Nephron progenitor cell (in vitro differentiated cells): ENCODE data around the gene NEURL1.
"Not testable (repeated sequence)": the region's sequence is repeated elsewhere in the genome, so short reads cannot be mapped to it uniquely, and the experiment has no call there.

Source experiments
- DNase-seq: peaks from one replicate; pipeline ENCODE4 v3.0.0; 2021
- H3K27ac Mint-ChIP-seq: 2 replicates; pipeline ENCODE4 v1.8.0; 2021; ENCODE audit warnings: mild to moderate bottlenecking, moderate library complexity, mixed read lengths
- H3K27me3 Mint-ChIP-seq: 2 replicates; pipeline ENCODE4 v1.8.0; 2021; ENCODE audit warnings: mild to moderate bottlenecking, low read depth, mixed read lengths; ENCODE audit not compliant: poor library complexity
- H3K36me3 Mint-ChIP-seq: 2 replicates; pipeline ENCODE4 v1.8.0; 2021; ENCODE audit warnings: low read depth, mixed read lengths
- H3K4me1 Mint-ChIP-seq: 2 replicates; pipeline ENCODE4 v1.8.0; 2021; ENCODE audit warnings: mixed read lengths
- H3K4me3 Mint-ChIP-seq: 2 replicates; pipeline ENCODE4 v1.8.0; 2021; ENCODE audit warnings: mild to moderate bottlenecking, moderate library complexity, mixed read lengths
- H3K9me3 Mint-ChIP-seq: 2 replicates; pipeline ENCODE4 v1.8.0; 2021; ENCODE audit warnings: mild to moderate bottlenecking, moderate library complexity, mixed read lengths
- CTCF ChIP-seq: fragments of 200-600 bp; sonication (generic); IDR thresholded peaks from 2 replicates; pipeline ENCODE4 v1.5.0; 2021; ENCODE audit warnings: antibody characterized with exemption

Gene NEURL1

GRCh38 chr10:103500481-103500880 is 7.0 kb downstream of the NEURL1 start:
- no peak for DNase-seq
- H3K27me3 Mint-ChIP-seq: peaks cover 58% of the 10 kb centered on the region

DNA sequence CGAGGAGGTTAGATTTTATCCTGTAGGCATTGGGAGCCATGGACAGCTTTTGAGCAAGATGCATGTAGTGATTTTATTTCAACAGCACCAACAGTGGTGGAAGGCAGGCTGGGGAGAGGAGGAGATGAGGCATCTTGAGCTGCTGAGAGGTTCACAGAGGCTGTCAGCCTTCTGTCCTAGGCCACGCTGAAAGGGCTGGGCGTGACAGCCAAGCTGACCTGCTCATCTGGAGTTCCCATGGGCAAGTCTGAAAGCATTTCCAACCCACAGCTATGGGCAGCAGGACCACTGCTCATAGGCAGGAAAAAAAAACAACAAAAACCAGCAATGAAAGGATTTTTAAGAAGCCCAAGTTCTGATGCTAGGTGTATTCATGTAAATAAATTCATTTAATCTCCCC is 7.7 kb downstream of the NEURL1 start:
- H3K9me3 Mint-ChIP-seq: peaks cover 13% of the 10 kb centered on the region
- H3K27ac Mint-ChIP-seq: no peak overlapping the region
- H3K36me3 Mint-ChIP-seq: no peaks in the 10 kb centered on the region
- no peak for TF ChIP-seq CTCF
- H3K27me3 Mint-ChIP-seq: peaks cover 54% of the 10 kb centered on the region
- H3K4me1 Mint-ChIP-seq: peaks cover 33% of the 10 kb centered on the region
- DNase-seq: no peak
- H3K4me3 Mint-ChIP-seq: no peak overlapping the region

More at GRCh38 chr10:103500481-103500880, 7.0 kb downstream of the NEURL1 start:
- Mint-ChIP-seq H3K4me3 (no peak overlapping the region), H3K36me3 (no peaks in the 10 kb centered on the region), H3K4me1 (peaks cover 38% of the 10 kb centered on the region), H3K9me3 (peaks cover 13% of the 10 kb centered on the region), H3K27ac (no peak overlapping the region)
- no peak for TF ChIP-seq CTCF

DNA sequence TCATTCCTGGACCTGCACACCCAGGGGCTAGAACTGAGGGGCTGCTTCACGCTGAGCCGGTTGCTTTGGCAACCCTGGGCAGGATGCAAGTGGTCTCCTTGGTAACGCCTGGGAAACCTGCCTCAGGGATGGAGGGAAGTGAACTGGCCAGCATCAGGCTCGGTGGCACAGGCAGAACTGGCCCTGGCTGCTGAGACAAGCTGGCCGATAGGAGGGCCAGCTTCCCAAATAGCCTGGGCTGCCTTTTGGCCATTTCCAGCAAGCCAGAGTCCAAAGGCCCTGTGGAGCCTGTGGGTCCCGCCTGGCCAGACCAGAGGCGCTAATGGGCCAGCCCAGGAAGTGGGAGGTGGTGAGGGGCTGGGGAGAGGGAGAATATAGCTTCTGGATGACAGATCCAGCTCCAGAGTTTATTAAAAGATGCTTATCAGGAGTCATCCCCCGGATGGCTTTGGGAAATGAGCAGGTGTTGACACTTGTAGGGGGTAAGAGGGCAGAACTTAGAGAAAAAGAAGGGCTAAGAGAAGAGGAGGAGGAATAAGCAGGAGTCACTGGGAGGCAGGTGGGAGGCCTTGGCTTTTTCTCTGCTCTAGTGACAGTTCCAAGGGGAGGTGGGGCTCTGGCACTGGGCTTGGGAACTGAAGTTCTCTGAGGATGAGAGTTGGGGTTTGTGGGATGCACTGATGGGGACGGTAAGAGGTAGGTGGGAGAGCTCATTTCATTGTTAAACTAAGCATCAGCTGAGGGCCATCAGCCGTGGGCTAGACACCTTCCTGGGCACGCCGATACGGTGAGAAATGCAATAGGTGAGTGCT is 9.6 kb downstream of the NEURL1 start:
- peak overlapping the region; percentile 10 for H3K4me3 Mint-ChIP-seq
- peaks cover 3% of the 10 kb centered on the region for H3K9me3 Mint-ChIP-seq
- H3K36me3 Mint-ChIP-seq: no peaks in the 10 kb centered on the region
- DNase-seq: no peak
- peaks cover 47% of the 10 kb centered on the region for H3K4me1 Mint-ChIP-seq
- H3K27ac Mint-ChIP-seq: peak overlapping the region; percentile 49
- no peak for TF ChIP-seq CTCF
- peaks cover 43% of the 10 kb centered on the region for H3K27me3 Mint-ChIP-seq

- H3K9me3 Mint-ChIP-seq, DNase-seq, H3K27ac Mint-ChIP-seq, H3K4me3 Mint-ChIP-seq, H3K36me3 Mint-ChIP-seq: not testable (repeated sequence)
- Mint-ChIP-seq H3K27me3 (peaks cover 39% of the 10 kb centered on the region), H3K4me1 (peaks cover 54% of the 10 kb centered on the region)
These were observed 10.3 kb downstream of the NEURL1 start for GRCh38 chr10:103503777-103504176.

DNA sequence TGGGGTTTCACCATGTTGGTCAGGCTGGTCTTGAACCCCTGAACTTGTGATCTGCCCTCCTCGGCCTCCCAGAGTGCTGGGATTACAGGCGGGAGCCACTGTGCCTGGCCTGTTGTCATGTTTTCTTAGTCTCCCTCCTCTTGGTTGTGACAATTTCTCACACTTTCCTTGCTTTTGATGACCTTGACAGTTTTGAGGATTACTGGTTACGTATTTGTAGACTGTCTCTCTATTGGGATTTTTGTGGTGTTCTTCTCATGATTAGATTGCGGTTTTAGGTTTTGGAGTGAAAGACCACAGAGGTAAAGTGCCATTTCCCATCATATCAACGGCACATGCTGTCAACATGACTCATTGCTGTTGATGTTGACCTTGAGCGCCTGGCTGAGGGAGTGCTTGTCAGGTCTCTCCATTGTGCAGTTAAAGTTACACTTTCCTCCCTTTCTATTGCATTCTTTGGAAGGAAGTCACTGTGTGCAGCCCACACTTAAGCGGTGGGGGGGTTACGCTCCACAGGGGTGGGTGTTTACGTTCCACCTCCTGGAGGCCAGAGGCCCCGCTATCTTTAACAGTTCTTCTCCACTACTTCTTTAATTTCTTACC is 10.8 kb downstream of the NEURL1 start:
- TF ChIP-seq CTCF: no peak
- no peaks in the 10 kb centered on the region for H3K36me3 Mint-ChIP-seq
- H3K27me3 Mint-ChIP-seq: peaks cover 38% of the 10 kb centered on the region
- DNase-seq: peak; percentile 52
- H3K27ac Mint-ChIP-seq: peak overlapping the region; percentile 1
- H3K4me1 Mint-ChIP-seq: peaks cover 54% of the 10 kb centered on the region
- H3K4me3 Mint-ChIP-seq: peak overlapping the region; percentile 3
- H3K9me3 Mint-ChIP-seq: no peaks in the 10 kb centered on the region

GRCh38 chr10:103506061-103506460 is 12.6 kb downstream of the NEURL1 start:
- Mint-ChIP-seq H3K27ac (no peak overlapping the region), H3K4me1 (peaks cover 40% of the 10 kb centered on the region), H3K4me3 (no peak overlapping the region), H3K27me3 (peaks cover 33% of the 10 kb centered on the region), H3K9me3 (no peaks in the 10 kb centered on the region), H3K36me3 (no peaks in the 10 kb centered on the region)
- no peak for DNase-seq
- no peak for TF ChIP-seq CTCF
